NT2/D1 (cell line): ENCODE data around the gene TJP1.

Experiments
- SUZ12 ChIP-seq: IDR thresholded peaks from 2 replicates; pipeline ENCODE4 v1.6.1; 2011; ENCODE audit not compliant: insufficient read length, insufficient read depth; ENCODE audit errors: extremely low read depth
- YY1 ChIP-seq: IDR thresholded peaks from 2 replicates; pipeline ENCODE4 v1.6.1; 2011; ENCODE audit not compliant: insufficient read length, insufficient read depth
- ZNF274 ChIP-seq: IDR thresholded peaks from 2 replicates; pipeline ENCODE4 v1.6.1; 2011; ENCODE audit warnings: mild to moderate bottlenecking, low read depth, low read length

DNA sequence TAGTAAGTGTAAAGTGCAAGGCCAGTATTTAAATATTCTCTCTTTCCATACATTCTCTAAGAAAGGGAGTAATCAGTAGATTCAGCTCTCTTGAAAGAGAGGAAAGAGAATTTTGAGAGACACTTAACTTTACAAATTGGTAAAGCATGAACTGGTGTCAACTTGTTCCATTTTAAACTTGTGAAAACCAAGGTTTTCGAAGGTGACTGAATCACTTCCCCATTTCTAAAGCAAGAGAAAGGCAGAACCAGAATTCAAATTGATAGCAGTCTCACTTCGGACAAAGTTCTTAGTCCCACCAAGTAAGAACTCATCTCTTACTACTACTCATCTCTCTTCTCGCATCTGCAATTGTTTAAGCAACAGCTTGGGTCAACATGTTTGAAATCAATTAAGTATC, 22.4 kb downstream of the TJP1 start:
- TF ChIP-seq ZNF274 (no peak), SUZ12 (no peak), YY1 (no peak)
